GM12801 (cell line): Measurements from ENCODE around the gene DAB2IP.

ENCODE experiments used
- CTCF ChIP-seq: IDR thresholded peaks from one replicate; pipeline ENCODE4 v1.5.1; 2011; ENCODE audit warnings: control low read depth; ENCODE audit not compliant: insufficient read length; ENCODE audit errors: extremely low read depth

The DAB2IP gene

GRCh38 chr9:121754655-121755436 lies 103.4 kb downstream of the DAB2IP start:
- TF ChIP-seq CTCF, result no peak

GRCh38 chr9:121755581-121755980 lies 104.1 kb downstream of the DAB2IP start:
- TF ChIP-seq CTCF, result no peak

GRCh38 chr9:121756474-121757280 lies 105.2 kb downstream of the DAB2IP start:
- no peak for TF ChIP-seq CTCF

- no peak for TF ChIP-seq CTCF
These were observed 105.8 kb downstream of the DAB2IP start for GRCh38 chr9:121757281-121757585.

- TF ChIP-seq CTCF, result no peak
These were observed 107.3 kb downstream of the DAB2IP start for GRCh38 chr9:121758693-121759092.

- TF ChIP-seq CTCF, result no peak
These were observed 108.6 kb downstream of the DAB2IP start for GRCh38 chr9:121759996-121760395.

GRCh38 chr9:121760571-121760970 lies 109.1 kb downstream of the DAB2IP start:
- TF ChIP-seq CTCF, result no peak
